Keratinocyte (primary cell): ENCODE results near the gene NINJ2. TPM values are rescaled to one million over a fixed set of nuclear protein-coding genes. Genes with fewer than 3 reads are reported as not detected.

Source experiments
- DNase-seq: peaks from one replicate; pipeline ENCODE4 v3.0.0-alpha.2; 2011; ENCODE audit warnings: low read depth, missing footprints, low spot score
- FAIRE-seq: peaks from 2 replicates; lab custom pipeline; 2011; peaks lifted over from hg19 to GRCh38; lab: Jason Lieb, UNC
- H2AFZ ChIP-seq: 2 replicates; pipeline ENCODE4 v1.6.0; 2012; ENCODE audit warnings: low read length, control low read depth, inconsistent platforms; ENCODE audit not compliant: control insufficient read depth
- H3K27ac ChIP-seq: 2 replicates; pipeline ENCODE4 v1.5.1; 2011; ENCODE audit warnings: low read length; ENCODE audit not compliant: control insufficient read depth, insufficient read depth
- H3K27me3 ChIP-seq: 3 replicates; pipeline ENCODE4 v1.6.0; 2011; ENCODE audit warnings: low read length; ENCODE audit not compliant: control insufficient read depth, insufficient read depth; ENCODE audit errors: extremely low read depth
- H3K36me3 ChIP-seq, 2 experiments: 2 replicates in 1 of 2; 3 replicates in 1 of 2; pipeline ENCODE4 v1.5.1; 2011; ENCODE audit warnings: low read length in 2 of 2, mild to moderate bottlenecking in 1 of 2; ENCODE audit not compliant: control insufficient read depth in 2 of 2, insufficient read depth in 2 of 2; ENCODE audit errors: extremely low read depth in 1 of 2
- H3K4me1 ChIP-seq: 3 replicates; pipeline ENCODE4 v1.5.1; 2011; ENCODE audit warnings: low read length; ENCODE audit not compliant: control insufficient read depth, insufficient read depth; ENCODE audit errors: extremely low read depth
- H3K4me2 ChIP-seq: 3 replicates; pipeline ENCODE4 v1.6.0; 2011; ENCODE audit warnings: low read depth, low read length; ENCODE audit not compliant: control insufficient read depth, insufficient read depth; ENCODE audit errors: extremely low read depth
- H3K4me3 ChIP-seq, 3 experiments: fragments of 200-600 bp in 1 of 3; sonication (generic) in 1 of 3; 2 replicates in 2 of 3; 3 replicates in 1 of 3; pipeline ENCODE4 v1.5.1; 2011 to 2016; ENCODE audit warnings: low read length in 3 of 3, mild to moderate bottlenecking in 3 of 3, control low read depth in 2 of 3, inconsistent platforms in 1 of 3, low read depth in 1 of 3, mixed read lengths in 1 of 3, mixed run types in 1 of 3, moderate library complexity in 1 of 3; ENCODE audit not compliant: control insufficient read depth in 2 of 3, insufficient read depth in 2 of 3; ENCODE audit errors: extremely low read depth in 1 of 3
- H3K79me2 ChIP-seq: 2 replicates; pipeline ENCODE4 v1.6.0; 2012; ENCODE audit warnings: low read length; ENCODE audit not compliant: control insufficient read depth, insufficient read depth
- H3K9ac ChIP-seq: 3 replicates; pipeline ENCODE4 v1.6.0; 2011; ENCODE audit warnings: low read length; ENCODE audit not compliant: control insufficient read depth, insufficient read depth; ENCODE audit errors: extremely low read depth
- H3K9me1 ChIP-seq: 3 replicates; pipeline ENCODE4 v1.6.0; 2011; ENCODE audit warnings: low read length; ENCODE audit not compliant: control insufficient read depth, insufficient read depth; ENCODE audit errors: extremely low read depth
- H3K9me3 ChIP-seq: 2 replicates; pipeline ENCODE4 v1.5.1; 2012; ENCODE audit warnings: low read depth, low read length; ENCODE audit not compliant: control insufficient read depth
- H4K20me1 ChIP-seq: 3 replicates; pipeline ENCODE4 v1.6.0; 2011; ENCODE audit warnings: low read length; ENCODE audit not compliant: control insufficient read depth, insufficient read depth; ENCODE audit errors: extremely low read depth
- EZH2 ChIP-seq: IDR thresholded peaks from one replicate; pipeline ENCODE4 v1.6.1; 2012; ENCODE audit warnings: inconsistent platforms, mild to moderate bottlenecking, low read length, moderate library complexity
- dilution Hi-C: fragments of 300-500 bp; cut with MboI; formaldehyde crosslinking; loops from one replicate; pipeline ENCODE4 v1.7.0; 2020; ENCODE audit warnings: low sequenced_read_pairs; ENCODE audit not compliant: extremely low pct_ligation_motif_present
- polyA plus RNA-seq, 5 experiments: library from polyadenylated mRNA; depleted of rRNA in 3 of 5; stranded (reverse) in 3 of 5; stranded (forward) in 1 of 5; unstranded in 1 of 5; fragments of >200 nt; gene quantifications; 1 replicate in 1 of 5; 2 replicates in 3 of 5; 3 replicates in 1 of 5; pipeline versions ENCODE4 v1.2.1 to v1.2.3, GENCODE V29; 2011 to 2012; ENCODE audit warnings: missing spikeins in 2 of 5, low read depth in 1 of 5, low replicate concordance in 1 of 5
- TF ChIP-seq, protein P1 (sequence below), 3 experiments: IDR thresholded peaks in 1 of 3; conservative IDR thresholded peaks in 1 of 3; optimal IDR thresholded peaks in 1 of 3; 2 replicates in 2 of 3; 3 replicates in 1 of 3; pipeline versions ENCODE3 to v1.5.1; 2011; ENCODE audit warnings: low read length in 3 of 3, mild to moderate bottlenecking in 3 of 3, moderate library complexity in 2 of 3, control low read depth in 1 of 3, inconsistent platforms in 1 of 3; ENCODE audit not compliant: insufficient read depth in 2 of 3; ENCODE audit errors: extremely low read depth in 1 of 3

Gene NINJ2
- polyA plus RNA-seq, 1 donor (not counting 4 experiments of a cell fraction or from before 2014, with no cell fraction given), result 0.58 TPM

- Histone ChIP-seq H3K36me3 (no peaks in the 10 kb centered on the region), H4K20me1 (no peaks in the 10 kb centered on the region), H3K4me2 (no peak overlapping the region), H3K27me3 (no peaks in the 10 kb centered on the region), H3K4me1 (no peaks in the 10 kb centered on the region), H3K9me1 (no peaks in the 10 kb centered on the region), H3K9me3 (no peaks in the 10 kb centered on the region), H2AFZ (no peak overlapping the region), H3K9ac (no peak overlapping the region), H3K27ac (no peak overlapping the region), H3K79me2 (no peaks in the 10 kb centered on the region), H3K4me3 (no peak overlapping the region)
- TF ChIP-seq EZH2, result no peak
- TF ChIP-seq, protein P1, sequence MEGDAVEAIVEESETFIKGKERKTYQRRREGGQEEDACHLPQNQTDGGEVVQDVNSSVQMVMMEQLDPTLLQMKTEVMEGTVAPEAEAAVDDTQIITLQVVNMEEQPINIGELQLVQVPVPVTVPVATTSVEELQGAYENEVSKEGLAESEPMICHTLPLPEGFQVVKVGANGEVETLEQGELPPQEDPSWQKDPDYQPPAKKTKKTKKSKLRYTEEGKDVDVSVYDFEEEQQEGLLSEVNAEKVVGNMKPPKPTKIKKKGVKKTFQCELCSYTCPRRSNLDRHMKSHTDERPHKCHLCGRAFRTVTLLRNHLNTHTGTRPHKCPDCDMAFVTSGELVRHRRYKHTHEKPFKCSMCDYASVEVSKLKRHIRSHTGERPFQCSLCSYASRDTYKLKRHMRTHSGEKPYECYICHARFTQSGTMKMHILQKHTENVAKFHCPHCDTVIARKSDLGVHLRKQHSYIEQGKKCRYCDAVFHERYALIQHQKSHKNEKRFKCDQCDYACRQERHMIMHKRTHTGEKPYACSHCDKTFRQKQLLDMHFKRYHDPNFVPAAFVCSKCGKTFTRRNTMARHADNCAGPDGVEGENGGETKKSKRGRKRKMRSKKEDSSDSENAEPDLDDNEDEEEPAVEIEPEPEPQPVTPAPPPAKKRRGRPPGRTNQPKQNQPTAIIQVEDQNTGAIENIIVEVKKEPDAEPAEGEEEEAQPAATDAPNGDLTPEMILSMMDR (optimal IDR thresholded peaks at IDR 0.05 in 1 of 3, IDR thresholded peaks at IDR 0.05 in 1 of 3, conservative IDR thresholded peaks at IDR 0.05 in 1 of 3; ENCODE audit: extremely low read depth in 1 of 3, insufficient read depth in 2 of 3, low read length in 3 of 3), result no peak
- no peak for FAIRE-seq
- no peak for DNase-seq
- dilution Hi-C loops, result no loop called here
These were observed 41.4 kb upstream of the NINJ2 start for GRCh38 chr12:704516-705242.

GRCh38 chr12:701896-702539 lies 38.8 kb upstream of the NINJ2 start:
- no peak for TF ChIP-seq EZH2
- TF ChIP-seq, protein P1 (optimal IDR thresholded peaks at IDR 0.05 in 1 of 3, IDR thresholded peaks at IDR 0.05 in 1 of 3, conservative IDR thresholded peaks at IDR 0.05 in 1 of 3; ENCODE audit: extremely low read depth in 1 of 3, insufficient read depth in 2 of 3, low read length in 3 of 3), result no peak
- Histone ChIP-seq H3K4me3 (no peak overlapping the region), H3K4me2 (no peak overlapping the region), H3K27me3 (no peaks in the 10 kb centered on the region), H3K79me2 (no peaks in the 10 kb centered on the region), H3K4me1 (no peaks in the 10 kb centered on the region), H3K36me3 (no peaks in the 10 kb centered on the region), H3K9me3 (peaks cover 2% of the 10 kb centered on the region), H3K27ac (no peak overlapping the region), H4K20me1 (no peaks in the 10 kb centered on the region), H3K9ac (no peak overlapping the region), H2AFZ (no peak overlapping the region), H3K9me1 (no peaks in the 10 kb centered on the region)
- no peak for DNase-seq
- dilution Hi-C loops, result no loop called here
- no peak for FAIRE-seq
